ENCODE results near the gene CAMTA1. TPM values are rescaled to one million over a fixed set of nuclear protein-coding genes. Genes with fewer than 3 reads are reported as not detected.

Gene CAMTA1
- total RNA-seq, 2 experiments from 2014 or later = 43.3 to 46.0 TPM

DNA sequence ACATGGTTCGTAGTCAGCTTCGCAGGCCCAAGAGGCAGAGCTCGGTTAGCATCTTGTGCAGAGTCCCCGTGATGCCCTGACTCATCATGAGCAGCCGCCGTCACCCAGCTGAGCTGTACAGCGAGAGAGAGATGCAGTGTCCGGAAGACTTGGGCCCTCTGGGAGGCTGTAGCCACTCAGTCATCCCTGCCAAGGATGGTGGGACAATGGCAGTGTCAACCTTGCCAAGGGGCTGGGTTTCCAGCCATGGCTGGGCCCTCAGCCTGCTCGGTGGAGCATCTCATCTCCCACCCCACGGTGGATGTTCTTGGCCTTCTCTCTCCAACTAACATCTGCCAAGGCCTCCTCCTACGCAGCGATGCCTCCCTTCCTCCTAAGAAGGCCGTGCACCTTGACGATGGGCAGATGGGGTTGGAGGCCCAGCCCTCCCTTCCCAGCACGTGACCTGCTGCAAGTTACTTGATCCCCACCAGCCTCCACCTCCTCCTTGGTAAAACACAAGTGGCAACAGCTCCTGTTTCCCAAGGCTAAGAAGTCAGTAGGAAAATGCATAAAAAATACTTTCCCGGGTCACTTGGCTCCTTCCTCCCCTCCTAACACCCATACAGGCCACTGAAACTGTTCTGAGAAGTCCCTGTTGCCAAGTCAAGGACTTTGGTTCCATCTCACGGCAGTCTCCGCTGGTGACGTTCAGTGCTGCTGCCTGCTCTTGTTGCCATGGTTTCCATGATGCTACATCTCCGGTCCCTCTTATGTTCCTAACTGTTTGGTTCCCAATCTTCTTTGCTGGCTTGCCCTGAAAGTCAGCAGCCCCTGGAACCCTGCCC is 601.2 kb downstream of the CAMTA1 start:
- no peak overlapping the region for H3K27ac Mint-ChIP-seq
- H3K27me3 Mint-ChIP-seq (ENCODE audit: low read depth) = no peaks in the 10 kb centered on the region
- no peak for ATAC-seq
- POLR2A ChIA-PET = no interaction called here
- DNase-seq = no peak
- no peaks in the 10 kb centered on the region for H3K9me3 Mint-ChIP-seq (ENCODE audit: insufficient read depth)
- no peaks in the 10 kb centered on the region for H3K4me1 Mint-ChIP-seq (ENCODE audit: low read depth)
- no peaks in the 10 kb centered on the region for H3K36me3 Mint-ChIP-seq (ENCODE audit: low read depth)
- CTCF ChIA-PET = no interaction called here
- no peak overlapping the region for H3K4me3 Mint-ChIP-seq

DNA sequence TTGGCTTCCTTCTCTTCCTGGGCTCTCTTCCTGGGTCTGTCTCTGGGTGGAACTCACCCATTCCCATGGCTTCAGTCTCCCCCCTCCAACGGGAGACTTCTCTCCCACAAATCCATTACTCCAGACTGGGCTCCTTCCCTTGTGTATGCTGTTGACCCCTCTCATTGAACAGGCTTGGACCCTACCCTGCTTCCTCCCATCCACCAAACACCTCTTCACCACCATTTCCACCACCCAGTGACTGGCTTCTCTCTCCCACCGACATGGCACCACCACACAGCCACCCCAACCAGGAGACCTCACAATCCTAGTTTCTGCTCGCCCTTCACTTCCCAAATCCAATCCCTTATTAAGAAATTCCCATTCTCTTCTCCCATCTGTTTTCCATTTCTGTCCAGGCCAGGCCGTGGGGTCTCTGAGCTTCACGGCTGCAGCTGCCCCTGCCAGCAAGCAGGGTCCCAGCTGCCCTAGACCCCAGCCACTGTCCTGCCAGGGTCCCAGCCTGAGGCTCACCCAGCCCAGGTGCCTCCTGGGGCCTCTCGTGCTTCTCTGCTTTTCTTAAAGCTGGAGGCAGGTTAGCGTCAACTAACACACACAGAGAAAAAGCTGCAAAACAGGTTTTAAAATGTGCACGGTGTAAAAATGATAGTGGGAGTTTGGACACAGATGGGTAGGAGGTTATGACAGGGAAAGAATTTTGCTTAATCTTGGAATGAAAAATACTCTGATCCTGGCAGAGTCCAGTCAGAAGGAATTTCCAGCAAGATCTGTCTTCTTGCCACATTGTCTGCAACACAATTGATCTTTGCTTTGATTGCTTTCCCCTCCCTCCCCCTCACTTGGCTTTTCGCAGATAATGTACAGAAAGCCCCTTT is 602.0 kb downstream of the CAMTA1 start:
- ATAC-seq (no peak), DNase-seq (no peak)
- H3K4me1 Mint-ChIP-seq (ENCODE audit: low read depth) = no peaks in the 10 kb centered on the region
- no peak overlapping the region for H3K27ac Mint-ChIP-seq
- H3K9me3 Mint-ChIP-seq (ENCODE audit: insufficient read depth) = no peaks in the 10 kb centered on the region
- H3K36me3 Mint-ChIP-seq (ENCODE audit: low read depth) = no peaks in the 10 kb centered on the region
- no peaks in the 10 kb centered on the region for H3K27me3 Mint-ChIP-seq (ENCODE audit: low read depth)
- CTCF ChIA-PET = no interaction called here
- H3K4me3 Mint-ChIP-seq = no peak overlapping the region
- POLR2A ChIA-PET = no interaction called here

DNA sequence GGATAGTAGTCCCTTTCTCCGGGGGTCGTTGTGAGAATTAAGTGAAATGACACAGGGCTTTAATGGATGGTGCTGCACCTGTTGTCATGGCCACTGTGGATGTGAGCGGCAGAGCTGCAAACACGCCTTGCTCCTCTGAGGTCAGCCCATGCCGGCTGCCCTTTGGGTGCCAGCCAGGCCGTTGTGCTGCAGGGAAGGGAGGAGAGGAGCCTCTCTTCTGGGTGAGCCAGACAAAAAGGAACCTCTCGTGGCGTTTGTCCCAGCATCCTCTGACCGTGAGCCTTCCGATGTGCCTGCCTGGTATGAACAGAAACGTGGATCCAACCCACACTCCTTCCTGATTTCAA is 602.9 kb downstream of the CAMTA1 start:
- DNase-seq = no peak
- Mint-ChIP-seq H3K4me3 (no peak overlapping the region), H3K36me3 (ENCODE audit: low read depth) (no peaks in the 10 kb centered on the region), H3K4me1 (ENCODE audit: low read depth) (no peaks in the 10 kb centered on the region), H3K27me3 (ENCODE audit: low read depth) (no peaks in the 10 kb centered on the region), H3K27ac (no peak overlapping the region), H3K9me3 (ENCODE audit: insufficient read depth) (no peaks in the 10 kb centered on the region)
- CTCF ChIA-PET = no interaction called here
- ATAC-seq = no peak
- POLR2A ChIA-PET = no interaction called here

DNA sequence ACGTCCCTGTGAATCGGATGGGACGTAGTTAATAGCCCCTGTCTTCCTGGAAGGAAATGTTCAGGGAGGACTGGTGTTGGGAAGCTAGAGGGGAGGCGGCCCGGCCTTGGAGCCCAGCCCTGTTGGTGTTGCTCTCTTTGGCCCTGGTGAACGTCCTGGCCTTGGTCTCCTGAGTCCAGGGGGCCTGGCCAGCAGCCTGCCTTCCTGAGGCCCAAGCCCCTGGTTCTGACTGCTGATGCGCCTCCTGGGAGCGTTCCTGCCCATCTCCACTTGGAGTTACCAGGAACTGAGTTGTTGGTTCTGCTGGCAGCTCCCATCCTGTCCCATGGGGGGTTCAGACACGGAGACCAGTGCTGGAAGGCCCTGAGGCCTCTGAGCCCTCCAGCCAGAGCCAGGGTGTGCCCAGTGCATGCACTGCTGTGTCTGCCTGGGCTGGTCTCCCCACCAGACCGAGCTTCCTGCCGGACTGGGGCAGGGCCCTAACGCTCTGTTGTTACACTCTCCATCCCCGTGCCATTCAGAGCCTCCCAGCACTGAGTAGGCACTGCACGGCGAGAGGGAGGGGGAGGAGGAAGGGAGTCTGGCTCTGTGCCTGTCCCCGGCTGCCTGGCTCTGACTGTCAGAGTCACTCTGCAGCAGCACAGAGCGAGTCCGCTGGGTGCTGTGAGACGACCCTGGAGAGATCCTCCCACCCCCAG is 603.4 kb downstream of the CAMTA1 start:
- POLR2A ChIA-PET = no interaction called here
- Mint-ChIP-seq H3K27ac (no peak overlapping the region), H3K36me3 (ENCODE audit: low read depth) (no peaks in the 10 kb centered on the region), H3K9me3 (ENCODE audit: insufficient read depth) (no peaks in the 10 kb centered on the region), H3K4me3 (no peak overlapping the region), H3K4me1 (ENCODE audit: low read depth) (no peaks in the 10 kb centered on the region), H3K27me3 (ENCODE audit: low read depth) (no peaks in the 10 kb centered on the region)
- CTCF ChIA-PET = no interaction called here
- ATAC-seq = no peak
- no peak for DNase-seq

DNA sequence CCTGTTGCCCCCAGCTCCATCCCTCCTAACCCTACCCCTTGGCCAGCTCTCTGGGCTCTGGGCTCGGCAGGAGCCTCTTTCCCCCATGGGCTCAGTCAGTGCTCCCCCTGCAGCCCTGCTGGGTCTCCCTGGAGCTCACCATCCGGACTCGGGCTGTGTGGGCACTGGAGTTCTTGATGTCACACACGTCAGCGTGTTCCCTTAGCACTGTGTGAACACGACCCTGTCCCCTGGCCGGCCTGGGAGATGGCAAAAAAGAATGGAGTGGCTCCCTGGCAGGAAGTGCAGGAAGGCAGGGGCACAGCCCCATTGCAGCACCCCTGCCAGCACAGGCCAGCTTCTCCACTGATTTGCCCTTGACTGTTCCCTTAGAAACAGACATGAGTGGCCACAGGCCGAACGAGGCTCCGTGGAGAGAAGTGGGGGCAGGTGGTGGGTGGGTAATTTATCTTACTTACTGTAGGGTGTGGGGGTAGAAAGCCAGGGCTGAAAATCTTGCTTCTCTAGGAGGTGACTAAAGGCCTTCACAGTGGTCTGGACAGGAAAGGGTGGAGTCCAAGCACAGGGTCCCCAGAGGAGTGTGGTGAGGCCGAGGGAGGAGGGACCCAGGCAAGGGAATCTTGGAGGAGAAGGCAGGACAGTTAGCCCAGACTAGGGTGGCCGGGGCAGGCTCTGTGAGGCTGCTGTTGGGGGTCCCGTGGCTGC is 604.1 kb downstream of the CAMTA1 start:
- POLR2A ChIA-PET = no interaction called here
- no peak overlapping the region for H3K4me3 Mint-ChIP-seq
- no peaks in the 10 kb centered on the region for H3K36me3 Mint-ChIP-seq (ENCODE audit: low read depth)
- no peaks in the 10 kb centered on the region for H3K9me3 Mint-ChIP-seq (ENCODE audit: insufficient read depth)
- ATAC-seq (no peak), DNase-seq (no peak)
- H3K27ac Mint-ChIP-seq = no peak overlapping the region
- H3K4me1 Mint-ChIP-seq (ENCODE audit: low read depth) = no peaks in the 10 kb centered on the region
- CTCF ChIA-PET = no interaction called here
- no peaks in the 10 kb centered on the region for H3K27me3 Mint-ChIP-seq (ENCODE audit: low read depth)

GRCh38 chr1:7389906-7390603 is 604.8 kb downstream of the CAMTA1 start:
- DNase-seq (no peak), ATAC-seq (no peak)
- no peaks in the 10 kb centered on the region for H3K36me3 Mint-ChIP-seq (ENCODE audit: low read depth)
- H3K4me3 Mint-ChIP-seq = no peak overlapping the region
- no peak overlapping the region for H3K27ac Mint-ChIP-seq
- H3K4me1 Mint-ChIP-seq (ENCODE audit: low read depth) = no peaks in the 10 kb centered on the region
- no peaks in the 10 kb centered on the region for H3K9me3 Mint-ChIP-seq (ENCODE audit: insufficient read depth)
- H3K27me3 Mint-ChIP-seq (ENCODE audit: low read depth) = no peaks in the 10 kb centered on the region
- ChIA-PET CTCF (no interaction called here), POLR2A (no interaction called here)

DNA sequence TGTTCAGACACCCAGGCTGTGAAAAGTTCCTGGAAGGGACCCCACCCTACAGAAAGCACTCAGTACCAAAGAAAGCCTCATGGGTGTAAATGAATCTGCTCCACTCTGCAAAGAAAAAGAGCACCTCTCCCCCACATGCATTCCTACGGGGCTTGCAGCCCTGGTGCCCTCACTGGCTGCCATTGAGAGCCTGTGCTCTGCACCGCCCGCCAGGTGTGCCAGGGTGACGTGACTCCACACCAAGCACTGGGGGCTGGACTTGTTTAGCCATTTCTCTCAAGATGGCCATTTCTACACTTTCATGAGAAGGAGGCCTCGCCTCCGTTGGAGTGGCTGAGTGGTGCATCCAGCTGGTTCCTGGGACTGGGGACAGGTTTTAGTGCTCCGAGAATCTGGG is 605.3 kb downstream of the CAMTA1 start:
- no peak for ATAC-seq
- Mint-ChIP-seq H3K36me3 (ENCODE audit: low read depth) (no peaks in the 10 kb centered on the region), H3K27ac (no peak overlapping the region), H3K4me1 (ENCODE audit: low read depth) (no peaks in the 10 kb centered on the region), H3K9me3 (ENCODE audit: insufficient read depth) (no peaks in the 10 kb centered on the region), H3K27me3 (ENCODE audit: low read depth) (peaks cover 4% of the 10 kb centered on the region), H3K4me3 (no peak overlapping the region)
- no peak for DNase-seq
- ChIA-PET CTCF (no interaction called here), POLR2A (no interaction called here)

DNA sequence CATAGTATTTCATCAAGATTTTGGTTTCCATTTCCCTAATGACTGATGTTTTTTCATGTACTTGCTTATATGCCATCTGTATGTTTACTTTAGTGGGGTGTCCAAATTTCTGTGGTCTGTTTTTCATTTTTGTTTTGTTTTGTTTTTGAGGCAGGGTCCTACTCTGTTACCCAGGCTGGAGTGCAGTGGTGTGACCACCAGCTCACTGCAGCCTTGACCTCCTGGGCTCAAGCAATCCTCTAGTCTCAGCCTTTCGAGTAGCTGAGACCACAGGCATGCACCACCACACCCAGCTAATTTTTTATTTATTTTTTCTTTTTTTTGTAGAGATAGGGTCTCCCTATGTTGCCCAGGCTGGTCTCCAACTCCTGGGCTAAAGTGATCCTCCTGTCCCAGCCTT is 607.9 kb downstream of the CAMTA1 start:
- H3K27me3 Mint-ChIP-seq (ENCODE audit: low read depth) = peaks cover 11% of the 10 kb centered on the region
- no peaks in the 10 kb centered on the region for H3K9me3 Mint-ChIP-seq (ENCODE audit: insufficient read depth)
- ChIA-PET CTCF (no interaction called here), POLR2A (no interaction called here)
- no peak overlapping the region for H3K4me3 Mint-ChIP-seq
- no peaks in the 10 kb centered on the region for H3K36me3 Mint-ChIP-seq (ENCODE audit: low read depth)
- H3K27ac Mint-ChIP-seq = no peak overlapping the region
- ATAC-seq (no peak), DNase-seq (no peak)
- no peaks in the 10 kb centered on the region for H3K4me1 Mint-ChIP-seq (ENCODE audit: low read depth)

- CTCF ChIA-PET = no interaction called here
- no peak for DNase-seq
- H3K27ac Mint-ChIP-seq = no peak overlapping the region
Observed at GRCh38 chr1:7395251-7395650, 610.0 kb downstream of the CAMTA1 start.

GRCh38 chr1:7398982-7399381 is 613.7 kb downstream of the CAMTA1 start:
- DNase-seq = no peak
- no peak for ATAC-seq
- peaks cover 19% of the 10 kb centered on the region for H3K27me3 Mint-ChIP-seq (ENCODE audit: low read depth)
- ChIA-PET POLR2A (no interaction called here), CTCF (no interaction called here)
- no peaks in the 10 kb centered on the region for H3K9me3 Mint-ChIP-seq (ENCODE audit: insufficient read depth)
- no peaks in the 10 kb centered on the region for H3K4me1 Mint-ChIP-seq (ENCODE audit: low read depth)
- no peak overlapping the region for H3K4me3 Mint-ChIP-seq
- H3K36me3 Mint-ChIP-seq (ENCODE audit: low read depth) = no peaks in the 10 kb centered on the region
- H3K27ac Mint-ChIP-seq = no peak overlapping the region

More at GRCh38 chr1:7395251-7395650, 610.0 kb downstream of the CAMTA1 start:
- POLR2A ChIA-PET = no interaction called here
- no peak for ATAC-seq
- Mint-ChIP-seq H3K36me3 (ENCODE audit: low read depth) (no peaks in the 10 kb centered on the region), H3K9me3 (ENCODE audit: insufficient read depth) (no peaks in the 10 kb centered on the region), H3K4me1 (ENCODE audit: low read depth) (no peaks in the 10 kb centered on the region), H3K27me3 (ENCODE audit: low read depth) (peaks cover 12% of the 10 kb centered on the region), H3K4me3 (no peak overlapping the region)

GRCh38 chr1:7399514-7400125 is 614.4 kb downstream of the CAMTA1 start:
- Mint-ChIP-seq H3K27ac (no peak overlapping the region), H3K4me1 (ENCODE audit: low read depth) (no peaks in the 10 kb centered on the region), H3K9me3 (ENCODE audit: insufficient read depth) (no peaks in the 10 kb centered on the region), H3K4me3 (no peak overlapping the region), H3K36me3 (ENCODE audit: low read depth) (no peaks in the 10 kb centered on the region), H3K27me3 (ENCODE audit: low read depth) (peaks cover 19% of the 10 kb centered on the region)
- POLR2A ChIA-PET = no interaction called here
- ATAC-seq (no peak), DNase-seq (no peak)
- CTCF ChIA-PET = no interaction called here
